Measurements from ENCODE around the gene DNAAF8.

The DNAAF8 gene

GRCh38 chr16:4695473-4696171 is 38.7 kb upstream of the DNAAF8 start:
- DNase-seq, result no peak

GRCh38 chr16:4696172-4696904 is 38.0 kb upstream of the DNAAF8 start:
- DNase-seq, result no peak

GRCh38 chr16:4696905-4697847 is 37.2 kb upstream of the DNAAF8 start:
- no peak for DNase-seq

- DNase-seq, result no peak
Measured at GRCh38 chr16:4697848-4698291, 36.5 kb upstream of the DNAAF8 start.

- DNase-seq, result no peak
Measured at GRCh38 chr16:4698321-4699045, 35.9 kb upstream of the DNAAF8 start.

- no peak for DNase-seq
Measured at GRCh38 chr16:4699046-4699556, 35.2 kb upstream of the DNAAF8 start.

- DNase-seq, result no peak
Measured at GRCh38 chr16:4700380-4700996, 33.8 kb upstream of the DNAAF8 start.

- DNase-seq, result no peak
Measured at GRCh38 chr16:4700997-4701743, 33.2 kb upstream of the DNAAF8 start.

GRCh38 chr16:4701791-4702465 is 32.4 kb upstream of the DNAAF8 start:
- DNase-seq, result no peak

GRCh38 chr16:4702466-4702808 is 31.9 kb upstream of the DNAAF8 start:
- no peak for DNase-seq

GRCh38 chr16:4703906-4704305 is 30.4 kb upstream of the DNAAF8 start:
- no peak for DNase-seq

- no peak for DNase-seq
Measured at GRCh38 chr16:4704491-4704890, 29.8 kb upstream of the DNAAF8 start.

GRCh38 chr16:4704913-4705312 is 29.4 kb upstream of the DNAAF8 start:
- no peak for DNase-seq

GRCh38 chr16:4706871-4707270 is 27.5 kb upstream of the DNAAF8 start:
- no peak for DNase-seq

GRCh38 chr16:4709481-4709880 is 24.9 kb upstream of the DNAAF8 start:
- DNase-seq, result no peak

- no peak for DNase-seq
Measured at GRCh38 chr16:4713663-4714501, 20.5 kb upstream of the DNAAF8 start.

- DNase-seq, result no peak
Measured at GRCh38 chr16:4714996-4715395, 19.3 kb upstream of the DNAAF8 start.

GRCh38 chr16:4718466-4718865 is 15.9 kb upstream of the DNAAF8 start:
- DNase-seq, result no peak

GRCh38 chr16:4723071-4723767 is 11.1 kb upstream of the DNAAF8 start:
- DNase-seq, result no peak

Measured in NCI-H526 treated with DMSO at 0.1 percent for 48 hours (cell line).